Measurements from ENCODE around the gene FAM149A.
A peak's percentile ranks its signal among the peaks of the same experiment; 100 is the strongest.

FAM149A gene

DNA sequence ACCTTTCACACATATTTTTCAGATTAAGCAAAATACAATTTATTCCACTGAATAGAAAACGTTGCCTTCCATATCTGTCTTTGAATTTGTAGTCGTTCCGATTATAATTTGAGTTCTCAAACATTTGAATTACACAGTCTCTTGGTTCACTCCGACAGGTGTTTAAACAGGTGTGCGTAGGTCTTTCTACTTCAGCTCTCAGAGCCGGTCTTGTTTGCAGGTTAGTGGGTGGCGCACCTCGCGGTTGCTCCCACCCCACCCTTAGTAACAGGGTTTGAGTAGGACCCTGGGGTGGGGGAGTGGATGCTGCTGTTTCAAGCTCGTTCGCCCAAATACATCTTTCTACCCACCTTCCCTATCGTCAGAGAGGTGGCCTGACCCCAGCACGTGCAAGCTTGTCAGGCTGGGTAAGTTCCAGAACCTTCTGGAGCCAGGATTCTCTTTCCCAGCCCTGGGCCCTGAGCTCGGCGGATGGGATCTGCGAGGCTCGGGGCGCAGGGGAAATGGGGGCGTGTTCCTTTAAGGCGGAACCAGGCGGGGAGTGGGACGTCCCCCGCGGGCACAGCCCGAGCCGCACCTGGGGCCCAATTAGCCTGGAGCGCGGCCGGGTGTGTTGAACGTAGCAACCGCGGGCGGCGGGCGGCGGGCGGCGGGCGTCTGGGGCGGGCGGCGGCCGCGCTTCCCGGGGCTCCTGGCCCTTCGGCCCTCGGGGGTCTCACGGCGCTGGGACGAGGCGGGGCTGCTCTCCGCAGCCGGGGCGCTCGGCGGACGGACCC, at the start of gene FAM149A:
Gene FAM149A (plus strand): TSS at position 591 of the 776 bp plus-strand sequence.
- peak; percentile 32 to 38 for DNase-seq

DNA sequence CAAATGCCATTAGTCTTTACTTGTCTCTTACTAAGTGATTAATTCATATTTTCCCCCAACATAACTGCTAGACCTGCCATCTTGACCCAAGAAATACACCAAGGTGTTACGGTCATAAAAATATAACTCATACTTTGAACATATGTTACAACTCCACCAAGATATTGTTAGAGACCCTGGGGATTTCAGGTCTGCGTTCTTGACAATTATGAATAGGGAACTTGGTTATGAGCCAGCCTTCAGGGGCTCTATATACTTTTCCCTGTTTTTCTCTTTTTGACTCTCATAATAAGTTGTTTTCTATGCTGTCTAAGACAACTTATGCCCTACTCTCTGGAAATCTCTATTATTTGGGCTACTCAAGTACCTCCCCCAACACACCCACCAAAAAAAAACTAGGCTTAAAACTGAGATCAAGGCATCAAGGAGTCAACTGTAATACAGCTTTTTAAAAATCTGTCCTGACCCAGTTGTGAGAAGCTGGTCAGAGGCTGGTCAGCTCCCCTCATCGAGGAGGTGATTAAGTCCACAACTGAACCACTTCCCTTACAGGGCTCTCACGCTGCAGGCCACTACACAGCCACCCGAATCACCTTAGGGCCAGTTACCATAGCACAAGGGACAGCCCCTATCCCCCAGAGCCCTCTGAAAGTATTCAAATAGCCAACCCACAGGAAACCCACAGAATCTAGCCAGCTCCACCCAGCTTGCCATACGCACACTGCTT, 46.1 kb upstream of the FAM149A start:
- DNase-seq: no peak

DNA sequence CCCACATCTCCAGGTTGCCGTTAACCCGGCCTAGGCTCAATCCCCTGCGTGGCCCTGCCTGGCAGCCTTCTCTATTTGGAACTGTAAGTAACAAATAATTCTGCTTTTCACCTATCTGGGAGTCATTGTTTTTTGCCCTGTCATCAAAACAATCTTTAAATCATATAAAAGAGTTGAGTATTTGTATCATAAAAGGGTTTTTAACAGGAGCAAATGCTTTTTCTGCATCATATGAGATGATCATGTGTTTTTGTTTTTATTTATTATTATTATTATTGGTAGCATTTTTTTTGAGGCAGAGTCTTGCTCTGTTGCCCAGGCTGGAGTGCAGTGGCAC, 45.6 kb upstream of the FAM149A start:
- DNase-seq: no peak

DNA sequence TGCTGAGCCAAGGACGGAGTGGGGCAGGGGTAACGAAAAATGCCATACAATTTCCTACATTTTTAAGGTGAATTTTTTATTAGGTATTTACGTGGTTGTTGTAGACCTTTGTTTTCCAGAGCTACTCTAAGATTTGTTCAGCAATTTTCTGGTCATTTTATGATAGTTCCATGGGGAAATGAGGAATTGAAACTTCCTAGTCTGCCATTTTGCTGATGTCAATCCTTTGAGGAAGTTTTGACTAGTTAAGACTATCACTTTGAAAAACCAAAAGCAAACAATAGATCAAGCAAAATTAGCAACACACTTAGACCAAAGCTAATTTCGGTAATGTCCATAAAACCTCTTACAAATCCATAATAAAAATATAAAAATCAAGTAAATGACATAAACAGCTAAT, 42.6 kb upstream of the FAM149A start:
- no peak for DNase-seq

DNA sequence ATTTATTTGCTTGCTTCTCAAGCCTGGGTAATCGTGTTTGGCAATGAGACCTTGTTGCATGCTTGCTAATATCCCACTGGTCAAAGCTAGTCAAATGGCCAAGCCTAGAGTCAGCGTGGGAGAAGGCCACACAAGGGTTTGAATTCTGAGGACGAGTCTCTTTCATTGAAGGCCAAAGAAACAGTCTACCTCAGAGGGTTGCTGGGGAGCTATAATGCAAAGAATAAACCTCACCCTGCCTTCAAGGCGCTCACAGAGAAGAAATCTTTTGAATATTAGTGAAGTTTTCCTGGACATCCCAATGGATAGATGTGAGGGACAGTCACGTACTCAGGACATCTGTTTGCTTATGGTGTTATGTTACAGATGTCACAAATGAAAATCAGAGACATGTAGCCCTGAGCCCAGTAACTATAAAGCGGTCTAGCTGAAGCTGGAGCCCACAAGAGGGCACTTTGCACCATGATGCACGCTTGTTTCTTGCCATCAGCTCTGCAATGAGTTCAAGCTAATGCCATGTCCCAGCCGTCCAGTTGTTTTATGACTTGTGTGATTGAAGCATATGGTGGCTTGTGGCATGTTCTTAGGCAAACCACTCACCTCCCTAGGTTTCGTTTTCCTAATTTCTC, 36.6 kb upstream of the FAM149A start:
- DNase-seq: peak; percentile 13 to 18

DNA sequence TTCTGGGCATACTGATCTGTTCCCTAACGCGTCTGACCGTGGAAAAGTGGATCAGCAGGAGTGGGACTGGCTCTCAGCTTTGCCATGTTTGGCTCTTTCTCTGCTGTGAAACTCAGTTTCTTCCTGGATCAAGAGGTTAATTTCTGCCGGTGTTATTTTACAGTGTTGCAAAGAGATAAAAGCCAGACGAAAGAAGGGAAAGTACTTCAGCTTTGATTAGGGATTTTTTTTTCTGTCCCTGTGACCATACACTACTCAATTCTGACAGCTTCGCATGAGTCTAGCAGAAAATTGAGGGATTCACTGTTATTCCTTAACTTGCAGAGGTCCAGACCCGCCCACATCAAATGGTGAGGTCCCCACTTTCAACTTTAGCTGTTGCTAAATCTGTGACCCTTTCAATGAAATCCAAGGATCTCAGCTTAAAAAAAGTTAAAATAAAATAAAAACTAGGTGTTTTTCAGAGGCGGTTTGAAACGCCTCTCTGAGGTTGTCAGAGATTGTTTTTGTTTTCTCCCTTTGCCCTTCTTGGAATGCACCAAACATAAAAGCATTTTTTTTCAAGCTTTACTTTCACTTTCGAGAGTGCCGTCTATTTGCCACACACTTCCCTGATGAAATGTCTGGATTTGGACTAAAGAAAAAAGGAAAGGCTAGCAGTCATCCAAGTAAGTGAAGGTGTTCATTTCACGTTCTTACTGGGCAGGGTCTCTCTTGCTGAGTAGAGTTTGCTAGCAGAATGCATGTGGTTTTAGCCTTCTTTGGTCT, 35.7 kb upstream of the FAM149A start, which contains the start of gene TLR3:
Gene TLR3 (plus strand): TSS at position 576 of the 768 bp plus-strand sequence. CDS start 7,464 bp downstream, outside the sequence.
- no peak for DNase-seq

DNA sequence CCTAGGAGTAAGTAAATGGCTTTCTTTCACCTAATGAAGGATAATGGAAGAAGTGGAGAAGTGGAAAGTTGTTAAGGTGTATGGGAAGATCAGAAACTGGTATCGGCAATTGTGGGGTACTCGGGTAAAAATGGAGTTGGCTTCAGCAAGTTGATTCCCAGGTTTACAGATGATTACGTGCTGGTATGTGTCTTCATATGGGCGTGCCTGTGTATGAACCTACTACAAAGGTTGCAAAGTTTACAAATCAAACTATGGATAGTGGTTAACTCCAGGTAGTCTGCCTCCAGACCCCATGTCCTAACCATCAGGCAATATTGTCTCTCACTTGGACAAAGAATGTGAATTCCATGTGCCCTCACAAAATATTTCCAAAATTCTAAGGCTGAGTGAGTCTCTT, 34.8 kb upstream of the FAM149A start:
- no peak for DNase-seq

DNA sequence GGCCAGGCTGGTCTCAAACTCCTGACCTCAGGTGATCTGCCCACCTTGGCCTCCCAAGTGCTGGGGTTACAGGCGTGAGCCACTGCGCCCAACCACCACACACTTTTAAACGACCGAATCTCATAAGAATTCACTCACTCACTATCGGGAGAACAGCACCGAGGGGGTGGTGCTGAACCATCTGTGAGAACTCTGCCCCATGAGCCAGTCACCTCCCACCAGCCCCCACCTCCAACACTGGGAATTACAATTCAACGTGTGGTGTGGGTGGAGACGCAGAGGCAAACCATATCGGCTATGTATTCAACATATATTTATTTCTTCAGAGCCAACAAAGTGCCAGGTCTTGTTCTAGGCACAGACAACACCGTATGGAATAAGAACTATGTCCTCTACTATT, 32.0 kb upstream of the FAM149A start:
- no peak for DNase-seq

DNA sequence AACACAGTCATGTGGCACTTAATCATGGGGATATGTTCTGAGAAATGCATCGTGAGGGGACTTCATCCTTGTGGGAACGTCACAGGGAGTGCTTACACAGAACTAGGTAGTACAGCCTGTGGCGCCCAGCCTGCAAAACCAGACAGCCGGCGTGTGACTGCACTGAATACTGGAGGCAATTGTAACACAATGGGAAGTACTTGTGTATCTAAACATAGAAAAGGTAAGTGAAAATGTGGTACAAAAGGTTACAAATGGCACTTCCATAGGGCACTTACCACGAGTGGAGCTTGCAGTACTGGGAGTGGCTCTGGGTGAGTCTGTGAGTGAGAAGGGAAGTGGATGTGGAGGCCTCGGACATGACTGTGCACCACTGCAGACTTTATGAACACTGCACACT, 30.3 kb upstream of the FAM149A start:
- no peak for DNase-seq

DNA sequence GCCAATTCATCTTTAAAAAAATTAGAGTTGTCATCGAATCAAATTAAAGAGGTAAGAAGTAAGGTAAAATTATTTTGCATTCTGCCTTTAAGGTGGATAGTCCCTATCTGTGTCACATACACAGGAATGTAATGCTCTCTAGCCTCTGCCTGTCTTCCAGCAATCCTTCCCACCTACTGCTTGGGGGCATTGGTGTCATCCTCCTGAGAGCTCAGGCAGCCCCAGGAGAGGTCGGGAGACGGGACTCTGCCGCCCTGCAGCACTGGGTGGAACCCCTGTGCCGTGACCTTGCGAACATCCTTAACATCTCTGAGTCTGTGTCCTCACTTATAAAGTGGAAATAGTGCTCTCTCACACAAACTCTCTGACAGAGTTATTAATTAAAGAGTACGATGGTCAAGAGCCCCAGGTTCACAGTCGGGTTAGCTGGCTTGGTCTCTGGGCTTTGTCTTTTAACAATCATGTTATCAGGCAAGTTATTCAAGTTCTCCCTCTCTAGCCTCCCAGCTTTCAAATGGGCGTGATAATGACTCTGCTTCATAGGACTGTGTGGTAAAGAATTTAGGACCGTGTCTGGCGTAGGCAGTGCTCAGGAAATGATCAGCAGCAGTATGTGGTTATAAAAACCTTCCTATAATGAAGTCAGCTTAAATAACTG, 25.4 kb upstream of the FAM149A start:
- DNase-seq: no peak

DNA sequence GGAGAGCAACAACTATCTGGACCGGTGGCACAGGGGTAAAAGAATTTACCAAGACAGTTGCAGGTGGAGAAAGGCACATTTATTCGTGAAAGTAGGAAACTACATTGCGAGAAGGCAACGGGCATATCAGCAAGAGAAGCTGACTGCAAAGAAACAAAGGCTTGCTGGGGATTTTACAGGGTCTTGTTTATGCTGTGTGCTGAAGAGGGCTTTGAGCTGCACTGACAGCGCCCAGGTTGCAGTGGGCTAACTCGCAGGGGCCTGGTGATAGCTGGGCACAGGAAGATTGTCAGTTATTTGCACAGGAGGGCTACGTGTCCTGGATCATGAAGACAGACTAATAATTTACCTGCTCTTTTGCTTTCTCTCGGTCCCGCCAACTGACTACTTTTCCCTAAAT, 24.8 kb upstream of the FAM149A start:
- no peak for DNase-seq

DNA sequence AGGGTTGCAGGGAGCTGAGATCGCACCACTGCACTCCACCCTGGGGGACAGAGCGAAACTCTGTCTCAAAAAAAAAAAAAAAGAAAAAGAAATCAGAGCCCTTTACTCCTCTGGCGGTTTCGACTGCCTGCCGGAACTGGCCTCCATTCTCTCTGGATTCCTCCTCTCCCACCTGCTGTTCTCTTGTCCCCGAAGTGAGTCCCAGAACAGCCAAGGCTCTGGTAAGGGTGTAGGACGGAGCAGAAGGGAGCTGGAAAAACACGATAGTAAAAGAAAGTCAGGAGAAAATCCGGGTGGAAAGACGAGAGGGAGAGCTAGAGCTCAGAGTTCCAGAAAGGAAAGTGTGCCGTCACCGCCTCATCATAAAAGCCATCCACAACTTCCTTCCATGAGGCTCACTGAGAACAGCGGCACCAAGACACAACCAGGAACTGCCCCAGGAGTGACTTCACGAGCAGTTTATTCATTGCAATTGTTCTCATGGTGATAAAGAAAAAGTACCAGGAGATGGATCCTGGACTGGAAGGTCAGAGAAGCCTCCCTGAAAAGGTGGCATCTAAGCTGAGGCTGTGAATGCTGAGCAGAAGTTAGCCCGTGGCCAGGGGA, 23.2 kb upstream of the FAM149A start:
- DNase-seq: no peak

DNA sequence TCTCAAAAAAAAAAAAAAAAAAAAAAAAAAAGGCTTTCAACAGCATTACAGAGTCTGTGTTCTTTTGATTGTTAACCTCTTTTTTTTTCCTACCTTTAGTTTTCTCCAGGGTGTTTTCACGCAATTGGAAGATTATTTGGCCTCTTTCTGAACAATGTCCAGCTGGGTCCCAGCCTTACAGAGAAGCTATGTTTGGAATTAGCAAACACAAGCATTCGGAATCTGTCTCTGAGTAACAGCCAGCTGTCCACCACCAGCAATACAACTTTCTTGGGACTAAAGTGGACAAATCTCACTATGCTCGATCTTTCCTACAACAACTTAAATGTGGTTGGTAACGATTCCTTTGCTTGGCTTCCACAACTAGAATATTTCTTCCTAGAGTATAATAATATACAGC, 22.3 kb upstream of the FAM149A start:
- DNase-seq: no peak

DNA sequence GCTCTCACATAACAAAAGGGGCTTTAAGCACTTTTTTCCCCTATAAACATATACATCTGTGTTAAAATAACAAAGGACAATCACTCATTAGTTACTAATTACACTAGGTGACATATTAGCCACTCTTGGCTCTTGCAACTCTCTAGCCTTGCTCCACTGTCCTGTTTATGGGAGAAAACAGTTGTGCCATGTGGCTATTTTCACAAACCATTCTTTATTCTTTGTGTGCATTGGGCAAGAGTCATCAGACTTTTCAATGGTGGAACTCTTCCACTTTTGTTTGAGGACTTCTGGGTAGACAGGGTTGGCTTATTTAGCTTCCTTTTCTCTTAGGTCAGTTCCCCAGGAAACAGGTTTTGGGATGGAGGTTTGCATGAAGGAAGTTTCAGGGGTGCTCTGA, 16.0 kb upstream of the FAM149A start:
- no peak for DNase-seq

DNA sequence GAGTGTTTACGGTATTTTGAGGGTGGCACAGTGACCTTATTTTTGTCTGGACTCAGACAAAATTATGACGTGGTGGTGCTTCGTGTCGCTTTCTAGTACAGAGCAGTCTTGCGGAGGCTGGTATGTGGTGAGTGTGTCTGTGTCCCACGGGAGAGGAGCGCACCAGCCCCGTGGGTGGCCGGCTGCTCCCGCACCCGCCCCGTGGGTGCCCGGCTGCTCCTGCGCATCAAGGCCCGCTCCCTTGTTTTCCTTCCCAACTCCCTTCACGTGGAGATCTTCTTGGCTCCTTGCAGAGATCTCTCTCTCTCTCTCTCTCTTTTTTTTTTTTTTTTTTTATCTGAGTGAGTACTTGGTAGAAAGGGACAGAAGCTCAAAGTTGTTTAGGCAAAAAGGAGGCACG, 12.2 kb upstream of the FAM149A start:
- DNase-seq: no peak

DNA sequence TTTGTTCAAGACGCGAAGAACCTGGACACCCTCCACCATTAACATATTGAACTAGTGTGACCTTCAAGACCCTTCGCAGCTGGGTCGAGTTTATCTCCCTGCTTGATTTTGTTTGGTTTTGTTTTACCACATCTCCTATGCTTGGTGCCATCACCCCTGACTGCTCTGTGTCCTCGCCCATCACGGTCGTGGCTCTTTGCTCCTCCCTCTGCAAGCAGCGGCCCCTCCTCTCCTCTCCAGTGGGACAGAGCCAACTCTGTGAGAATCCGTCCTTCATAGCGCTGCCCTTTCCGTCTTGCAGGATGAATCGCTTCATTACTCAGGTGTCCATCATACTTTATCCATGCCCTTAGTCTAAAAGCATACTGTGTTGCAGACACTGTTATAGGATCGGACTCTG, 9.1 kb upstream of the FAM149A start:
- no peak for DNase-seq

DNA sequence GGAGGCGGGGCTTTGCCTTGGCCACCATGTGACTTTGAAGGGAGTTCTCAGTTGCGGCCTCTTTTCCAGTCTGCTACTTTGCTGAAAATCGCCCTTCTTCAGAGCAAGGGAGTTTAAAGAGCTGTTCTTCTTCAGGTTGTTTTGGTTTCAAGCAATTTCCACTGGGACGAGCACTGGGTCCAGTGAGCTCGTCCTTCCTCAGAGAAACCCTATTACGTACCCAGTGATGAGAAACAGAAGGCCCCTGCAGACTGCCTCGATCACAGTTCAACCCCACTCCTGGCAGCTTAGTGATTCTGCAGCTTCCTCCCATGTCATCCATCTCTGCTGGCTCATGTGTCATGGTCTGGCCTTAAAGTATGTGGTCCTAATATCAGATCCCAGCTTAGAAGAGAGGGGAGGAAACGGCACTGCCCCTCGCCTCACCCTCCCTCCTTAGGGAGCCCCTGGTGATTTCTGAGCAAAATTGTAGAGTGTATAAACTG, 7.8 kb upstream of the FAM149A start:
- no peak for DNase-seq

DNA sequence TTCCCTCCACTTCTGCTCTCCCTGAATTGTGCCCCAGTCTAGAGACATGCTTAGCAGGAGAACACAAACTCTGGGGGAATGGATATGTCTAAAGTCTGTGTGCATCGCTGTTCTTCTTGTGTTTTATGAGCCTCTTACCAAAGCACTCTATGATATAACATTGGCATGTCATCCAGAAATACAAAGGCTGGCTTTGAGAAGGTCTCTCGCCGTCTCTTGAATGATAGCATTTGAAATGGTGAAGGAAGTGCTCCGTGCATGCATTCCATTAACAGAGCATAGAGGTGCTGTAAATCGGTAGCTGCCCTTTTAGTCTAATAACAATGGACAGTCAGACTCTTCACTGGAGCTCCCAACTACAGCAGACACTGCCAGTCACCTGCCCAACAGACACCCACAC, 7.1 kb upstream of the FAM149A start:
- DNase-seq: no peak

DNA sequence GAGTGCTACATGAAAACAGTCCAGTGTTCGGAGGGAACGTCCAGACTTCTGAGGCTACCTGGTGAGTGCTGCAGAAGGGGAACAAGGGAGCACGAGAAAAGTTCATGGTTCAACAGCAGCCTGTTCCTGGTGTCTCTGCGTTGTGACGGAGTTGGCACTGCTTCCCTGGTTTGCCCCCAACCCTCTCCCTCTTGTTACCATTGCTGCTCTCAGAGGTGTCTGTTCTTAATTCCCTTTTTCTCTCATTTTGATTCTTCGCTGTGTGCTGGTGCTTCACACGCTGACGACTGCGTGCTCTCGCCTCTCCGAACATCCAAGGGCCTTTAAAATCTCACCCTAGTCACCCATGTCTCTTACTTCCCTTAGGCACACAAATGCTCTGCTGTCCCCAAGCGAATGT, 1.6 kb upstream of the FAM149A start:
- DNase-seq: no peak

DNA sequence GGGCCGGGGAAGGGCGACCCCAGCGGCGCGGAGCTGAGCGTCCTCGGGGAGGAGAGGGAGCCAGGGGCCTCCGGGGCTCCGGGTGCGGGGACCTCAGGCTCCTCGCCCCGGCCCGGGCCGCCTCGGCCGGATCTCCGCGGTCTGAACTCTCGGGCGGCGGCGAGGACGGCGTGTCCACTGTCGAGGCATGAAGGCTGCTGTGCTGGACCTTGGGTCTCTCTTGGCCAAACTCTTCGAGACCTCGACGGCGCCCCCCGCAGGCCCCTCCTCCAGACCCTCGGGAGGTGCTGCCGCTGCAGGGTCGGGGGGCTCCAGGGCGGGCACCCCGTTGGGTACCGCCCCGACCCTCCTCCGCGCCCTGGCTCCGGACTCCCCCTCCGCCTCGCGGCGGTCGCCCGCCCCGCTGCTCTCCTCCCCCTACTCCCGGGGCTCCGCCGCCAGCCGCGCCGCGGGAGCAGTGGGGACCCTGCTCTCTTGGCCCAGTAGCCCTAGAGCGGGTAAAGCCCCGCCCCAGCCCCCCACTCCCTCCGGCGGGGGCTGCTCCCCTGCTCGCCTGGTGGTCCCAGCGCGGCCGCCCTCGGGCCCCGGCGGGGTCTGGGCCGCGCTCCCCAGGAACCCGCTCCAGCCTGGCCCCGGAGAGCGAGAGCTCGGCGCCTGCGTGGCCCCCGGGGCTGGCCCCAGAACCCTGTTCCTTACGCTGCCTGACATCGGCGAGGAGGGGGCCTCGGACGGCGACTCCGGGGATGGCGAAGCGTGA, 564 bp downstream of the FAM149A start:
- no peak for DNase-seq

DNA sequence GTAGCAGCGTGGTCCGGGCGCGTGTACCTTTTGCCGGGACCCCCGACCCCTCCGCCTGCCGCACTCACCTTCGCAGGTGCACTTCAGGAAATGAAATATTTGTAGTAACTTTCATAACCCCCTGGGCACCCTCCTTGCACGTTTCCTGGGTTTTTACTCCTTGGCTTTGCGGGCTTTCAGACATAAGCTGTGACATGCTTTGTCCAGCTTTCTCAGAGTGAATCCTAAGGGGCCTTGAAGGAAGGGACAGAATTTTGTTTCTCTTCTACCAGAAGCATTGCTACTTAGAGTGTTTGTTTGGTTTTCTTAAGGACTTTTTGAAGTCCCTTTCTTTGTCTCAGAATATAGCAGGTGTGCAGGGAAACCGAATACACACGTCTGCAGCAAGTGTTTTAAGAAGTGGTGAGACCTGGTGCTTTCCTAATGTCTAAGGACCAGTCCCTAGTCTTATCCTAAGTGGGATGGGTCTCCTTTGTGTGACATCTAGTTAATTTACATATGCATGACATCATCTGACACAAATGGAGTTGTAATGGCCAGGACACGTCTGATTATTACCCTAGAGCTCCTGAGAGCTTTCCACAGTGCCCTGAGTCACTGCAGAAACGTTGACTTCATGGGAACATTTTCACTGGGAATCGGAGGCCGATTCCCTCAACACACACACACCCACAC, 1.3 kb downstream of the FAM149A start:
- no peak for DNase-seq
